ENCODE data around the gene SYT15B.
A peak's percentile ranks its signal among the peaks of the same experiment; 100 is the strongest.
"Not testable (repeated sequence)": the region's sequence is repeated elsewhere in the genome, so short reads cannot be mapped to it uniquely, and the experiment has no call there.

The SYT15B gene

GRCh38 chr10:47751821-47752220 is 11.6 kb downstream of the SYT15B start:
- H3K36me3 Mint-ChIP-seq (ENCODE audit: low read depth); H3K27ac Mint-ChIP-seq; H3K9me3 Mint-ChIP-seq; H3K4me3 Mint-ChIP-seq; H3K4me1 Mint-ChIP-seq; H3K27me3 Mint-ChIP-seq (ENCODE audit: low read depth): not testable (repeated sequence)

DNA sequence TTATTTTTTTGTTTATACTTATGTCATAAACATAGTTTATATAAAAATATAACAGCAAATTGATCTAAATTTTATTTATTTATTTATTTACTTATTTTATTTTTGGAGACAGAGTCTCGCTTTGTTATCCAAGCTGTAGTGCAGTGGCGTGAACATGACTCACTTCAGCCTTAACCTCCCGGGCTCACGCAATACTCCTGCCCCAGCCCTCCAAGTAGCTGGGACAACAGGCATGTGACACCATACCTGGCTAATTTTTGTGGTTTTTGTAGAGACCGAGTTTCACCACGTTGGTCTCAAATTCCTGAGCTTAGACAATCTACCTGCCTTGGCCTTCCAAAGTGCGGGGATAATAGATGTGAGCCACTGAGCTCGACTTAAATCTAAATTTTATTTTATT is 13.0 kb downstream of the SYT15B start:
- not testable (repeated sequence) for H3K27ac Mint-ChIP-seq; H3K27me3 Mint-ChIP-seq (ENCODE audit: low read depth); H3K9me3 Mint-ChIP-seq; H3K4me1 Mint-ChIP-seq; H3K36me3 Mint-ChIP-seq (ENCODE audit: low read depth); H3K4me3 Mint-ChIP-seq

DNA sequence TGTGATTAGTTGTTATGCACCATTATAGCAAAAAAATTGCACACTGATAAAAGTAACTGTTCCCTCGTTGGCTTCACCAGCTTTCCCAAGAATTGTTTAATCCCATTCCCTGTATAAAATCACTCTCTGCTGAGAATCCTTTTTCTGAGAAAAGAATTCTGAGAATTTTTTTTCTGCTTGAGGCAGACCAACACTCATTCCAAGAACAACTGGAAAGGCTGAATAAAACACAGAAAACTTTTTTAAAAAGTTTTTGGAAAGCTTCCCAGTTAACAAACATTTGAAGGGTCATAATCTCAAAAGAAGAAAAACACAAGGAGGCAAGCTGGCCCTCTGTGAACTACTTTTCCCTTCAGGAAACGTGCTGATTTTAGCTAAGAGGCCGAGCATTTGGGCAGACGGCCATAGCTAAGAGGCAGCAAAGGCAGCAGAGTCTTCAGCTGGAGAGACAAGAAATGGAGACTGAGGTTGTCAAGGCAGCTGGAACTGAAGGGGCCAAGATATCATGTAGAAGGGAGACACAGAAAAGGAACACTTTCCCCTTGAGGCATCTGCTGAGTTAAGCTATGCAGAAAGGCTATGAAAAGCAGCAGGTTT is 16.5 kb downstream of the SYT15B start:
- H3K4me1 Mint-ChIP-seq; H3K36me3 Mint-ChIP-seq (ENCODE audit: low read depth); H3K27me3 Mint-ChIP-seq (ENCODE audit: low read depth); H3K9me3 Mint-ChIP-seq: not testable (repeated sequence)
- Mint-ChIP-seq H3K4me3 (peak overlapping the region in 1 of 3 experiments; percentile 29), H3K27ac (peak overlapping the region; percentile 93 to 95 (median 95))

DNA sequence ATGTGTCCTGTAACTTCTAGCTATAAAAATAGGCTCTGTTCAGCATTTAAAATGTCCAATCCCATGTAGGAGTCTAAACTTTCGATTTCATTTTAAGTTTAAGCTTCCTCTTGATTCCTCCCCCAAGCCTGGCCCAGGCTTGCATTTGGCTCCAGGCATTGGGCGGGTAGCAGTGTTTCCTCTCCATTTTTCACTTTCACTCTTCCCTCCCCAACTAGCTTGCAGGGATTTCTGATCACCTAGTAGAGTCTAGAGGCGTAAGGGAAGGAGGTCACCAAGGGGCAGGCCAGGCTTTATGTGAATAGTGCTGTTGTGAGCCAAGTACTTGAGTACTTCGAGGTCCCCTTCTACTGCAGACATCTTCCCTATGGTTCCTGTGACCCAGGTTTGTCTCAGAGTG is 18.5 kb downstream of the SYT15B start:
- H3K27me3 Mint-ChIP-seq (ENCODE audit: low read depth); H3K36me3 Mint-ChIP-seq (ENCODE audit: low read depth); H3K27ac Mint-ChIP-seq; H3K9me3 Mint-ChIP-seq; H3K4me1 Mint-ChIP-seq: not testable (repeated sequence)
- peak overlapping the region in 1 of 3 experiments; percentile 46 for H3K4me3 Mint-ChIP-seq

- peak overlapping the region; percentile 74 to 83 (median 78) for H3K4me3 Mint-ChIP-seq
These were observed 19.5 kb downstream of the SYT15B start for GRCh38 chr10:47743611-47744550.

DNA sequence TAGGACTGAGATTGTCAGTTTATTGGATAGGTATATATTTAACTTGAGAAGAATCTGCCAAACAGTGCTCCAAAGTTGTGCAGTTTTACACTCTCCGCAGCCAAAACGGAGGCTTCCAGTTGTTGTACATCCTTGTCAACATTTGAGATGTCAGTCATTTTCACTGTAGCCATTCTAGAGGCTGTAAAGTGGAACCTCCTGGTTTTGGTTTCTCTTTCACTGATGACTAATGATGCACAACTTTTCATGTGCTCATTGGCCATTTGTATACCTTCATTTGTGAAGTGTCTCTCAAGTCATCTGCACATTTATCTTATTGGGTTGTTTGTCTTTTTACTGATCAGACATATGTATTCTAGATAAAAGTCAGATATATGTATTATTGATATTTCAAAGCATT is 22.5 kb downstream of the SYT15B start:
- H3K9me3 Mint-ChIP-seq; H3K4me1 Mint-ChIP-seq; H3K4me3 Mint-ChIP-seq; H3K36me3 Mint-ChIP-seq (ENCODE audit: low read depth); H3K27me3 Mint-ChIP-seq (ENCODE audit: low read depth); H3K27ac Mint-ChIP-seq: not testable (repeated sequence)

More at GRCh38 chr10:47743611-47744550, 19.5 kb downstream of the SYT15B start:
- H3K27me3 Mint-ChIP-seq (ENCODE audit: low read depth); H3K4me1 Mint-ChIP-seq; H3K36me3 Mint-ChIP-seq (ENCODE audit: low read depth); H3K27ac Mint-ChIP-seq; H3K9me3 Mint-ChIP-seq: not testable (repeated sequence)

DNA sequence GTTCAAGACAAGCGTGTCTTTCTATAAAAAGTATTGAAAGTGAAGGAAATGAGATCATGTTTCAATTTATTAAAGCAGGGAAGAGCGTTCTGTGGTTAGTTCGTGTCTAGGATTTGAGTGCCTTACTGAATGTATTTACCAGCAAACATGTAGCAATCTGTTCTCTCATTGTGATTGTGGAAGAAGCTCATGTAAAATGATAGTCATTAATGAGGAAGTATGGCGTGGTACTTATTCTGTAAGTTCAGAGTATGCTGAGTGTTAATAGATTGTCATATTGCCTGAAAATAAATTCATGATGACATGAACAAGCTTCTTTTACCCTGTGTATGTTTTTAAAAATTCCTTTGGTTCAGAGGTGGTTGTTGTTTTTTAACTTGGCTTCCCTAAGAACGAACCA is 32.5 kb downstream of the SYT15B start:
- H3K4me1 Mint-ChIP-seq; H3K36me3 Mint-ChIP-seq (ENCODE audit: low read depth); H3K9me3 Mint-ChIP-seq: not testable (repeated sequence)

DNA sequence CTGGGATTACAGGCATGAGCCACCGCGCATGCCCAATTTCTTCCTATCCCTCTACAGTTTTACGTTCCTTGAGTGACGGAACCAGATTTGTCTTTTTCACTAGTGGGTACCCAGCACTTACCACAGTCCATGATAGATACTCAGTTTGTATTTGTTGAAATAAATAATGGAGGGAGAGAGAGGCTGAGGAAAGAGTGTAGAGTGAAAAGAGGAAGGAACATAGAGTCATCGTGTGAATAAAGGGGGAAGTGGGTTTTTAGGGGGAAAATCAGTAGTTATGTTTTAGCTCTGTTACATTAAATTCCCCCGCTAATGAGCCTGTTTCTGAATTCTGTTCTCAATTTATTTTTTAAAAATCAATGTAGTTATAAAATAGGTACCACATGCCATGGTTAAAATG is 37.7 kb downstream of the SYT15B start:
- H3K9me3 Mint-ChIP-seq; H3K27me3 Mint-ChIP-seq (ENCODE audit: low read depth); H3K27ac Mint-ChIP-seq; H3K36me3 Mint-ChIP-seq (ENCODE audit: low read depth); H3K4me1 Mint-ChIP-seq; H3K4me3 Mint-ChIP-seq: not testable (repeated sequence)

More for the DNA sequence above, 32.5 kb downstream of the SYT15B start:
- not testable (repeated sequence) for H3K4me3 Mint-ChIP-seq; H3K27me3 Mint-ChIP-seq (ENCODE audit: low read depth); H3K27ac Mint-ChIP-seq

GRCh38 chr10:47725047-47725446 is 38.3 kb downstream of the SYT15B start:
- H3K4me1 Mint-ChIP-seq; H3K27ac Mint-ChIP-seq; H3K27me3 Mint-ChIP-seq (ENCODE audit: low read depth); H3K4me3 Mint-ChIP-seq; H3K36me3 Mint-ChIP-seq (ENCODE audit: low read depth); H3K9me3 Mint-ChIP-seq: not testable (repeated sequence)

DNA sequence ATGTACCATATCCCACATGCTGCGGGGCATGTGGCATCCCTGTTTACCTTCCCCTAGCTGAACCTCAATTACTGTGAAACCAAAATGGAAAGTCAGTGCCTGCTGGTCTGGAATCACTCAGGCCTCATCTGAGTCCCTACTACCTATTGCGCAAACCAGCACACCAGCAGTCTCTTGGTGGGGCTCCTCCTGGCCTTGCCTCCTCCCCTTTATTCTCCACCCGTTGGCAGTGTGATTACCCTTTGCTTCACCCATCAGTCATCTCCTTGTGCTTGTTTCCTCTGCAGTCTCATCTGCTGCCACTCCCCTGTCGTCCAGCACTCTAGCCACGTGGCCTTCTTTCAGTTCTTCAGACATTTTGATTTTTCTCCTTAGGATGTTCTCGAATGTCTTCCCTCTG is 39.3 kb downstream of the SYT15B start:
- H3K27me3 Mint-ChIP-seq (ENCODE audit: low read depth); H3K4me3 Mint-ChIP-seq; H3K9me3 Mint-ChIP-seq; H3K27ac Mint-ChIP-seq; H3K36me3 Mint-ChIP-seq (ENCODE audit: low read depth); H3K4me1 Mint-ChIP-seq: not testable (repeated sequence)

DNA sequence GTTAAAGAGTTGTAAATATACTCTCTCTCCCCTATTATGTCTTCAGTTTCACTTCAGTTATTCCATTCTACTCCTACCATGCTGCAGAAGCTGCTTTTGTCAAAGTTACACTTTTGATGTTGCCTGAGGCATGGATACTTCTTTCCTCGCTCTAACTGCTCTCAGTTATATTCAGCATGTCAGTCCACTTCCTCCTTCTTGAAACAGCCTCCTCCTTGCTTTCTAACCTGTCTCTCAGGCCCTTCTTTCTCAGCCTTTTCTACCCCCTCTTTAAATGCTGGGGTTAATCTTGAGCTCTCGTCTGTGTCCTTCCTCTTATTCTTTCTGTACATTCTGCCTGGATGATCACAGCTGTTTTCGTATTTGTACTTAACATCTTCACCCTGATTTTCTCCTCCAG is 40.0 kb downstream of the SYT15B start:
- H3K4me3 Mint-ChIP-seq; H3K9me3 Mint-ChIP-seq; H3K27ac Mint-ChIP-seq; H3K36me3 Mint-ChIP-seq (ENCODE audit: low read depth); H3K27me3 Mint-ChIP-seq (ENCODE audit: low read depth); H3K4me1 Mint-ChIP-seq: not testable (repeated sequence)

GRCh38 chr10:47717011-47717769 is 46.2 kb downstream of the SYT15B start:
- not testable (repeated sequence) for H3K4me3 Mint-ChIP-seq; H3K27ac Mint-ChIP-seq; H3K36me3 Mint-ChIP-seq (ENCODE audit: low read depth); H3K4me1 Mint-ChIP-seq; H3K27me3 Mint-ChIP-seq (ENCODE audit: low read depth); H3K9me3 Mint-ChIP-seq
